CD14-positive monocyte (primary cell): ENCODE measurements around the gene CAPN14. TPM values are rescaled to one million over a fixed set of nuclear protein-coding genes. Genes with fewer than 3 reads are reported as not detected.

Source experiments
- DNase-seq, 3 donors: peaks; one replicate each; pipeline ENCODE4 v3.0.0-alpha.2; 2011 to 2022
- H2AFZ ChIP-seq: 2 replicates; pipeline ENCODE4 v1.6.0; 2012; ENCODE audit warnings: mild to moderate bottlenecking, low read depth, low read length, inconsistent platforms; ENCODE audit not compliant: insufficient read depth, poor library complexity, severe bottlenecking
- H3K27ac ChIP-seq, 2 donors: 1 replicate in 1 of 2; 2 replicates in 1 of 2; pipeline ENCODE4 v1.5.1; 2012 to 2013; ENCODE audit warnings: low read length in 2 of 2, control low read depth in 1 of 2, inconsistent platforms in 1 of 2, low read depth in 1 of 2, mild to moderate bottlenecking in 1 of 2
- H3K27me3 ChIP-seq, 2 donors: one replicate each; pipeline versions ENCODE4 v1.6.0 to v1.6.1; 2011 to 2013; ENCODE audit warnings: low read length in 2 of 2; ENCODE audit not compliant: control insufficient read depth in 2 of 2, insufficient read depth in 2 of 2
- H3K36me3 ChIP-seq, 2 donors: replicated peaks in 1 of 2; 1 replicate in 1 of 2; 2 replicates in 1 of 2; pipeline versions ENCODE4 v1.5.1 to v1.6.1; 2012 to 2013; ENCODE audit warnings: low read length in 2 of 2, control low read depth in 1 of 2, inconsistent platforms in 1 of 2, mild to moderate bottlenecking in 1 of 2; ENCODE audit not compliant: insufficient read depth in 2 of 2, control insufficient read depth in 1 of 2
- H3K4me1 ChIP-seq, 2 donors: 1 replicate in 1 of 2; 2 replicates in 1 of 2; pipeline versions ENCODE4 v1.5.1 to v1.6.1; 2012 to 2013; ENCODE audit warnings: low read length in 2 of 2, control low read depth in 1 of 2, inconsistent platforms in 1 of 2, mild to moderate bottlenecking in 1 of 2, moderate library complexity in 1 of 2; ENCODE audit not compliant: insufficient read depth in 2 of 2, control insufficient read depth in 1 of 2
- H3K4me2 ChIP-seq: replicated peaks from 2 replicates; pipeline ENCODE3; 2012; ENCODE audit warnings: low read length, moderate library complexity, mild to moderate bottlenecking; ENCODE audit not compliant: poor library complexity, severe bottlenecking; ENCODE audit errors: extremely low read depth
- H3K4me3 ChIP-seq, 3 experiments: fragments of 200-600 bp in 1 of 3; sonication (generic) in 1 of 3; replicated peaks in 1 of 3; 1 replicate in 2 of 3; 2 replicates in 1 of 3; pipeline ENCODE4 v1.5.1; 2011 to 2013; ENCODE audit warnings: low read length in 3 of 3, mild to moderate bottlenecking in 3 of 3, control low read depth in 2 of 3, low read depth in 2 of 3, inconsistent platforms in 1 of 3, moderate library complexity in 1 of 3
- H3K79me2 ChIP-seq: 2 replicates; pipeline ENCODE4 v1.6.0; 2012; ENCODE audit warnings: mild to moderate bottlenecking, control low read depth, inconsistent platforms, low read length, moderate library complexity; ENCODE audit not compliant: insufficient read depth
- H3K9ac ChIP-seq: 2 replicates; pipeline ENCODE4 v1.6.0; 2017; ENCODE audit warnings: low read length, mild to moderate bottlenecking; ENCODE audit not compliant: insufficient read depth, poor library complexity, severe bottlenecking
- H3K9me3 ChIP-seq, 2 donors: replicated peaks in 1 of 2; 1 replicate in 1 of 2; 2 replicates in 1 of 2; pipeline versions ENCODE4 v1.5.1 to v1.6.1; 2012 to 2013; ENCODE audit warnings: low read length in 2 of 2, control low read depth in 1 of 2; ENCODE audit not compliant: control insufficient read depth in 1 of 2, insufficient read depth in 1 of 2
- H4K20me1 ChIP-seq: 2 replicates; pipeline ENCODE4 v1.6.0; 2012; ENCODE audit warnings: mild to moderate bottlenecking, low read length, control low read depth, moderate library complexity; ENCODE audit not compliant: insufficient read depth
- H3K27ac Mint-ChIP-seq, 7 donors: one replicate each; pipeline ENCODE4 v1.8.0; 2020; ENCODE audit warnings: mild to moderate bottlenecking in 7 of 7, mixed read lengths in 7 of 7, moderate library complexity in 6 of 7, inconsistent platforms in 2 of 7
- H3K27me3 Mint-ChIP-seq, 3 donors: one replicate each; pipeline ENCODE4 v1.8.0; 2021 to 2022; ENCODE audit warnings: low read depth in 3 of 3, mild to moderate bottlenecking in 3 of 3, mixed read lengths in 3 of 3, moderate library complexity in 3 of 3, inconsistent platforms in 1 of 3
- H3K36me3 Mint-ChIP-seq, 2 donors: one replicate each; pipeline ENCODE4 v1.8.0; 2020; ENCODE audit warnings: mixed read lengths in 2 of 2, inconsistent platforms in 1 of 2, mild to moderate bottlenecking in 1 of 2
- H3K4me1 Mint-ChIP-seq: one replicate; pipeline ENCODE4 v1.8.0; 2020; ENCODE audit warnings: mild to moderate bottlenecking, mixed read lengths
- H3K4me3 Mint-ChIP-seq, 2 donors: one replicate each; pipeline ENCODE4 v1.8.0; 2020; ENCODE audit warnings: mild to moderate bottlenecking in 2 of 2, mixed read lengths in 2 of 2, moderate library complexity in 1 of 2
- H3K9me3 Mint-ChIP-seq, 7 donors: one replicate each; pipeline ENCODE4 v1.8.0; 2020 to 2022; ENCODE audit warnings: mixed read lengths in 7 of 7, mild to moderate bottlenecking in 6 of 7, moderate library complexity in 6 of 7, inconsistent platforms in 2 of 7
- WGBS: methylation state at CpG from one replicate; pipeline ENCODE4 v1.1.5; 2013; ENCODE audit warnings: missing lambda C conversion rate; ENCODE audit not compliant: insufficient coverage; 5-methylcytosine and 5-hydroxymethylcytosine counted together
- intact Hi-C, 2 donors: fragments of 100-400 bp; cut with micrococcal nuclease; formaldehyde crosslinking; loops; one replicate each; pipeline versions ENCODE4 v1.15.0 to v1.15.1; 2023
- polyA plus RNA-seq, 3 donors: library from polyadenylated mRNA; depleted of rRNA in 1 of 3; unstranded in 2 of 3; stranded (reverse) in 1 of 3; fragments of 300-500 nt in 2 of 3; fragments of >200 nt in 1 of 3; fragmentation: Illumina TruSeq in 2 of 3; gene quantifications; 1 replicate in 2 of 3; 2 replicates in 1 of 3; pipeline ENCODE4 v1.2.3, GENCODE V29; 2012 to 2021
- TF ChIP-seq, protein P1 (sequence below): fragments of 200-600 bp; IDR thresholded peaks from one replicate; pipeline ENCODE4 v1.8.0; 2022; ENCODE audit warnings: antibody characterized with exemption, mild to moderate bottlenecking

Gene CAPN14
- polyA plus RNA-seq, 3 donors: not detected

DNA sequence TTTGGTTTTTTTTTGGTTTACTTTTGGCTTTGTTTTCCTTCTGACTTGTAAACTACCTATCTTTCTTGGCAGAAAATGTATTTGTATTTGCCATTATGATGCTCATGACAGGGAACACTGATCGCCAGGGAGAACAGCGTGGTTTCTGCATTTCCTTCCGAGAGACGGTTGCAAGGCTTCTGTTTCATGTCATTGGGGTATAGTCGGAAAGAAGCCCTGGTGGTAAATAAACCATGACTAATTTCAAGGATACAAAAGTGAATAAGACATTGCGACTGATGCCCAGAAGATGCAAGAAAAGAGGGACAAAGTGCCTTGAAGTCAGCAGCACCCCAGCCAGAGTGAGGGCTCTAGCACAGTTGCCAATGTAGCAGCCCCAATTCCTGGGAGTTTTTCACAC, 4.2 kb upstream of the CAPN14 start:
- Histone ChIP-seq H3K27me3 (no peaks in the 10 kb centered on the region), H3K4me1 (peaks cover 34 to 39% of the 10 kb centered on the region in 2 donors), H3K9ac (no peak overlapping the region), H3K4me2 (no peak overlapping the region), H3K4me3 (no peak overlapping the region), H4K20me1 (no peaks in the 10 kb centered on the region), H2AFZ (no peak overlapping the region), H3K9me3 (no peaks in the 10 kb centered on the region), H3K79me2 (no peaks in the 10 kb centered on the region), H3K27ac (no peak overlapping the region), H3K36me3 (no peaks in the 10 kb centered on the region)
- H3K27ac Mint-ChIP-seq: peak overlapping the region in 3 of 7 donors; percentile 51 to 68 (median 61)
- H3K4me3 Mint-ChIP-seq: no peak overlapping the region
- H3K4me1 Mint-ChIP-seq: peaks cover 43% of the 10 kb centered on the region
- H3K27me3 Mint-ChIP-seq: peaks cover 1 to 3% (median 3%) of the 10 kb centered on the region in 3 donors
- peak in 1 of 3 donors; percentile 21 for DNase-seq
- H3K36me3 Mint-ChIP-seq: peaks cover 0 to 2% of the 10 kb centered on the region in 2 donors
- intact Hi-C loops: loop anchor here in 1 of 2 donors (5.0 kb wide), 1 partner anchor 111 kb away; no protein-coding TSS in a partner anchor
- H3K9me3 Mint-ChIP-seq: peaks cover 0 to 2% (median 0%) of the 10 kb centered on the region in 7 donors
- TF ChIP-seq, protein P1, sequence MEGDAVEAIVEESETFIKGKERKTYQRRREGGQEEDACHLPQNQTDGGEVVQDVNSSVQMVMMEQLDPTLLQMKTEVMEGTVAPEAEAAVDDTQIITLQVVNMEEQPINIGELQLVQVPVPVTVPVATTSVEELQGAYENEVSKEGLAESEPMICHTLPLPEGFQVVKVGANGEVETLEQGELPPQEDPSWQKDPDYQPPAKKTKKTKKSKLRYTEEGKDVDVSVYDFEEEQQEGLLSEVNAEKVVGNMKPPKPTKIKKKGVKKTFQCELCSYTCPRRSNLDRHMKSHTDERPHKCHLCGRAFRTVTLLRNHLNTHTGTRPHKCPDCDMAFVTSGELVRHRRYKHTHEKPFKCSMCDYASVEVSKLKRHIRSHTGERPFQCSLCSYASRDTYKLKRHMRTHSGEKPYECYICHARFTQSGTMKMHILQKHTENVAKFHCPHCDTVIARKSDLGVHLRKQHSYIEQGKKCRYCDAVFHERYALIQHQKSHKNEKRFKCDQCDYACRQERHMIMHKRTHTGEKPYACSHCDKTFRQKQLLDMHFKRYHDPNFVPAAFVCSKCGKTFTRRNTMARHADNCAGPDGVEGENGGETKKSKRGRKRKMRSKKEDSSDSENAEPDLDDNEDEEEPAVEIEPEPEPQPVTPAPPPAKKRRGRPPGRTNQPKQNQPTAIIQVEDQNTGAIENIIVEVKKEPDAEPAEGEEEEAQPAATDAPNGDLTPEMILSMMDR: no peak
- 0% methylated on average over 6 of the region's 6 CpGs for WGBS

DNA sequence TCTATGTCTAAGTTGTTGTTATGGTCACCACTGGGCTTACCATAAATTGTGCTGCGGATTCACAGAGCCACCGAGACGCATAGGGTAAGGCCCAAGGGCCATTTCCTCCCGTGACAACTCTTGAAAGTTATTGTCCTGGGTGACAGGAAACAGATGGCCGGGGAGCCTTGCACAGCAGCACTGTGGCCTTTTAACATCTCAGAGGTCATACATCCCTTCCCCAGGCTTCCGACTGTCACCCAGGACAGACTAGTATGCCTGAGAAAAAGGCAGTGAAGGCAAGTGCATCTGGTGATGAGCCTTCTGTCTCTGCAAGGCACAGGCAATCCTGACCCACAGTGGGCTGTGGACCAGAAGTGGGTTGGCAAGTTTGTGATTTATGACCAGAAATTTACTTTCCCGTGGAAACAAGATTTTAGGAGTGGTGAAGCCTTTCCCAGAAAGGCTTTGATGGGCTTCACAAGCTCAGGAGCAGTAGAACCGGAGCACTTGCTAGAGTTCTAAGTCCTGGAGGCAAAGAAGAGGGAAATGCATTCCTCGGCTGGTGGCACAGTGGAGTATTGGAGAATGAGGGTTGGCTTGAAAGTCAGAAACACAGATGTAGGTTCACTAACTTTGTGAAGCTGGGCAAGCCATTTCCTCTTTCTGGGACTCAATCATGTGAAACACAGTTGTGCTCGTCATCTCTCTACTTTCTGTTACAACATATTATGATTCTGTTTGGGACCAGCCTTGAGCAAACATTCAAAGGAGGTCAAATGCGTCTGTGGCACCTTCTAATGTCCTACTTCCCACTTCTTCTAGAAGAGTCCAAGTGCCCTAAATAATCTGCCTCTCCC, 2.0 kb upstream of the CAPN14 start:
- TF ChIP-seq, protein P1: no peak
- H3K4me1 ChIP-seq: peaks cover 37 to 39% of the 10 kb centered on the region in 2 donors
- no peaks in the 10 kb centered on the region for H3K9me3 ChIP-seq
- intact Hi-C loops: no loop called here
- H3K27ac ChIP-seq: peak overlapping the region; percentile 89 to 92
- H3K9ac ChIP-seq: peak overlapping the region; percentile 42
- peak overlapping the region; percentile 14 for H3K4me2 ChIP-seq
- peak overlapping the region; percentile 93 to 99 (median 98) for H3K27ac Mint-ChIP-seq
- peak; percentile 81 to 89 (median 87) for DNase-seq
- H3K27me3 ChIP-seq: no peaks in the 10 kb centered on the region
- no peaks in the 10 kb centered on the region for H3K79me2 ChIP-seq
- peaks cover 53% of the 10 kb centered on the region for H3K4me1 Mint-ChIP-seq
- peak overlapping the region; percentile 59 to 67 for H3K4me3 Mint-ChIP-seq
- 1% methylated on average over 9 of the region's 11 CpGs for WGBS
- no peaks in the 10 kb centered on the region for H4K20me1 ChIP-seq
- peak overlapping the region; percentile 65 for H2AFZ ChIP-seq
- peaks cover 1 to 5% (median 3%) of the 10 kb centered on the region in 3 donors for H3K27me3 Mint-ChIP-seq
- H3K9me3 Mint-ChIP-seq: peaks cover 0 to 2% (median 0%) of the 10 kb centered on the region in 7 donors
- no peaks in the 10 kb centered on the region for H3K36me3 ChIP-seq
- H3K4me3 ChIP-seq: peak overlapping the region in 1 of 3 experiments; percentile 19
- H3K36me3 Mint-ChIP-seq: peaks cover 0 to 2% of the 10 kb centered on the region in 2 donors
